GM18502 (cell line): ENCODE measurements around the gene GOLGA6C.
"Not testable (repeated sequence)": the region's sequence is repeated elsewhere in the genome, so short reads cannot be mapped to it uniquely, and the experiment has no call there.

ENCODE experiments used
- ATAC-seq: cut with Tn5 transposase; IDR thresholded peaks from one replicate; pipeline ENCODE4 v1.9.1; 2021; ENCODE audit warnings: mild to moderate bottlenecking; ENCODE audit not compliant: unreplicated experiment, poor library complexity

GOLGA6C gene

GRCh38 chr15:75307778-75308390 lies 49.8 kb downstream of the GOLGA6C start:
- ATAC-seq = no peak

- no peak for ATAC-seq
Measured at GRCh38 chr15:75309711-75310110, 51.6 kb downstream of the GOLGA6C start.

GRCh38 chr15:75312548-75312947 lies 54.4 kb downstream of the GOLGA6C start:
- ATAC-seq = not testable (repeated sequence)

GRCh38 chr15:75313116-75313845 lies 55.1 kb downstream of the GOLGA6C start:
- ATAC-seq = no peak

GRCh38 chr15:75314552-75315290 lies 56.6 kb downstream of the GOLGA6C start:
- ATAC-seq = no peak

GRCh38 chr15:75319231-75319897 lies 61.2 kb downstream of the GOLGA6C start:
- not testable (repeated sequence) for ATAC-seq
